Astrocyte of the spinal cord (primary cell): ENCODE results near the gene IFT52.
"Not testable (repeated sequence)": the region's sequence is repeated elsewhere in the genome, so short reads cannot be mapped to it uniquely, and the experiment has no call there.

Source experiments
- DNase-seq: peaks from one replicate; pipeline ENCODE4 v3.0.0; 2011; ENCODE audit warnings: low read depth, low spot score
- H3K4me3 ChIP-seq: 2 replicates; pipeline ENCODE4 v1.5.1; 2011; ENCODE audit warnings: low read depth, mild to moderate bottlenecking, low read length, moderate library complexity
- in situ Hi-C: cut with HindIII; loops from 2 replicates; pipeline ENCODE4 v1.10.0; 2017; ENCODE audit warnings: low sequenced_read_pairs
- TF ChIP-seq, protein P1 (sequence below): IDR thresholded peaks from 2 replicates; pipeline ENCODE4 v1.5.1; 2012; ENCODE audit warnings: low read depth, mild to moderate bottlenecking, low read length, inconsistent platforms

IFT52 gene

GRCh38 chr20:43642548-43642947, 51.8 kb downstream of the IFT52 start:
- in situ Hi-C loops = no loop called here
- DNase-seq = no peak
- no peak overlapping the region for H3K4me3 ChIP-seq

GRCh38 chr20:43650997-43651525, 60.3 kb downstream of the IFT52 start:
- TF ChIP-seq, protein P1, sequence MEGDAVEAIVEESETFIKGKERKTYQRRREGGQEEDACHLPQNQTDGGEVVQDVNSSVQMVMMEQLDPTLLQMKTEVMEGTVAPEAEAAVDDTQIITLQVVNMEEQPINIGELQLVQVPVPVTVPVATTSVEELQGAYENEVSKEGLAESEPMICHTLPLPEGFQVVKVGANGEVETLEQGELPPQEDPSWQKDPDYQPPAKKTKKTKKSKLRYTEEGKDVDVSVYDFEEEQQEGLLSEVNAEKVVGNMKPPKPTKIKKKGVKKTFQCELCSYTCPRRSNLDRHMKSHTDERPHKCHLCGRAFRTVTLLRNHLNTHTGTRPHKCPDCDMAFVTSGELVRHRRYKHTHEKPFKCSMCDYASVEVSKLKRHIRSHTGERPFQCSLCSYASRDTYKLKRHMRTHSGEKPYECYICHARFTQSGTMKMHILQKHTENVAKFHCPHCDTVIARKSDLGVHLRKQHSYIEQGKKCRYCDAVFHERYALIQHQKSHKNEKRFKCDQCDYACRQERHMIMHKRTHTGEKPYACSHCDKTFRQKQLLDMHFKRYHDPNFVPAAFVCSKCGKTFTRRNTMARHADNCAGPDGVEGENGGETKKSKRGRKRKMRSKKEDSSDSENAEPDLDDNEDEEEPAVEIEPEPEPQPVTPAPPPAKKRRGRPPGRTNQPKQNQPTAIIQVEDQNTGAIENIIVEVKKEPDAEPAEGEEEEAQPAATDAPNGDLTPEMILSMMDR = no peak
- H3K4me3 ChIP-seq = no peak overlapping the region
- DNase-seq = no peak
- in situ Hi-C loops = no loop called here

More at GRCh38 chr20:43642548-43642947, 51.8 kb downstream of the IFT52 start:
- TF ChIP-seq, protein P1 = no peak

- H3K4me3 ChIP-seq, DNase-seq, in situ Hi-C loops: not testable (repeated sequence)
These were observed 61.0 kb downstream of the IFT52 start for GRCh38 chr20:43651650-43652184.

DNA sequence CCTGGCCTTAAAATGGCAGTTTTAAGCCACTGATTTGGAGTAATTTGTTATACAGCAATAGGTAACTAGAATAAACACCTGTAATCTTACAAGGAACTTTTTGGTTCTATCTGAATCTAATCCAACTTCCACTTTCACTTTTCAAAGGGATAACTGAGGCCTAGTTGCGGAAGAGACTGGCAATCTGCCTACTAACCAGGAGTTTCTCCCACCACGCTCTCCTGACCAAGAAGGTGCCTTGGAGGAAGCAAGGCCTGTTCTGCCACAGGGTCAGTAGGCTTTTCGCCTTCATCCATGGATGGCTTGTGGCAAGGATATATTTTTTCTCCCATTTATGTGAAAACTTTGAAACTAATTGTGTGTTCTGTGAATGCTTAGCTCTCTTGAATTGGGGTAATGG, 63.2 kb downstream of the IFT52 start:
- in situ Hi-C loops = no loop called here
- TF ChIP-seq, protein P1 = no peak
- H3K4me3 ChIP-seq = no peak overlapping the region
- DNase-seq = no peak

GRCh38 chr20:43655176-43655575, 64.4 kb downstream of the IFT52 start:
- H3K4me3 ChIP-seq, in situ Hi-C loops, DNase-seq: not testable (repeated sequence)

GRCh38 chr20:43655937-43656336, 65.2 kb downstream of the IFT52 start:
- H3K4me3 ChIP-seq = no peak overlapping the region
- TF ChIP-seq, protein P1 = no peak
- in situ Hi-C loops = no loop called here
- DNase-seq = no peak

GRCh38 chr20:43658069-43658722, 67.5 kb downstream of the IFT52 start:
- peak; percentile 21 for DNase-seq
- TF ChIP-seq, protein P1 = peak; percentile 6
- H3K4me3 ChIP-seq = peak overlapping the region; percentile 80
- in situ Hi-C loops = no loop called here
